CD4-positive, alpha-beta memory T cell (primary cell): Measurements from ENCODE around the gene C2CD2. TPM values are rescaled to one million over a fixed set of nuclear protein-coding genes. Genes with fewer than 3 reads are reported as not detected.

Source experiments
- CTCF ChIA-PET: fragments of 350-600 bp; sonication (Branson Sonifier 250); formaldehyde crosslinking; loops from one replicate; lab custom pipeline; 2021; ENCODE audit warnings: inconsistent platforms; ENCODE audit not compliant: partially characterized antibody; lab: Charles Lee
- POLR2A ChIA-PET: fragments of 350-600 bp; sonication (Branson Sonifier 250); formaldehyde crosslinking; loops from one replicate; lab custom pipeline; 2021; ENCODE audit not compliant: partially characterized antibody; lab: Charles Lee
- DNase-seq, 5 donors: peaks; one replicate each; pipeline versions ENCODE4 v3.0.0 to v3.0.0-alpha.2; 2020 to 2022; ENCODE audit warnings: mixed read lengths in 1 of 5
- H3K27ac ChIP-seq: one replicate; pipeline ENCODE4 v1.7.0; 2013; ENCODE audit warnings: low read depth, low read length
- H3K27me3 ChIP-seq: 2 replicates; pipeline ENCODE4 v1.7.0; 2013; ENCODE audit warnings: mild to moderate bottlenecking, low read length, moderate library complexity; ENCODE audit not compliant: insufficient read depth
- H3K36me3 ChIP-seq: 2 replicates; pipeline ENCODE4 v1.7.0; 2013; ENCODE audit warnings: mild to moderate bottlenecking, low read length, moderate library complexity; ENCODE audit not compliant: insufficient read depth
- H3K4me1 ChIP-seq: 2 replicates; pipeline ENCODE4 v1.7.0; 2013; ENCODE audit warnings: mild to moderate bottlenecking, low read length, moderate library complexity; ENCODE audit not compliant: insufficient read depth
- H3K4me3 ChIP-seq, 2 donors: one replicate each; pipeline ENCODE4 v1.7.0; 2013; ENCODE audit warnings: low read length in 2 of 2, mild to moderate bottlenecking in 1 of 2
- H3K9me3 ChIP-seq, 2 donors: one replicate each; pipeline ENCODE4 v1.7.0; 2013; ENCODE audit warnings: low read length in 2 of 2, control low read depth in 1 of 2; ENCODE audit not compliant: control insufficient read depth in 1 of 2
- H3K27ac Mint-ChIP-seq, 7 donors: one replicate each; pipeline ENCODE4 v1.8.0; 2020 to 2021; ENCODE audit warnings: mixed read lengths in 7 of 7, mild to moderate bottlenecking in 6 of 7, inconsistent platforms in 3 of 7, moderate library complexity in 3 of 7
- H3K27me3 Mint-ChIP-seq, 2 donors: one replicate each; pipeline ENCODE4 v1.8.0; 2020 to 2021; ENCODE audit warnings: mixed read lengths in 2 of 2
- H3K36me3 Mint-ChIP-seq, 2 donors: one replicate each; pipeline ENCODE4 v1.8.0; 2020 to 2021; ENCODE audit warnings: mixed read lengths in 2 of 2, inconsistent platforms in 1 of 2, mild to moderate bottlenecking in 1 of 2
- H3K4me1 Mint-ChIP-seq, 4 donors: one replicate each; pipeline ENCODE4 v1.8.0; 2020 to 2021; ENCODE audit warnings: mixed read lengths in 4 of 4, mild to moderate bottlenecking in 1 of 4
- H3K4me3 Mint-ChIP-seq, 8 donors: one replicate each; pipeline ENCODE4 v1.8.0; 2020 to 2021; ENCODE audit warnings: mixed read lengths in 8 of 8, mild to moderate bottlenecking in 7 of 8, moderate library complexity in 6 of 8, inconsistent platforms in 3 of 8
- H3K9me3 Mint-ChIP-seq, 8 donors: one replicate each; pipeline ENCODE4 v1.8.0; 2020 to 2021; ENCODE audit warnings: mixed read lengths in 8 of 8, mild to moderate bottlenecking in 5 of 8, inconsistent platforms in 3 of 8, moderate library complexity in 1 of 8
- intact Hi-C: fragments of 100-400 bp; cut with micrococcal nuclease; formaldehyde crosslinking; loops from one replicate; pipeline ENCODE4 v1.15.1; 2023
- polyA plus RNA-seq, 2 donors: library from polyadenylated mRNA; unstranded; fragments of 300-500 nt; fragmentation: Illumina TruSeq; gene quantifications; one replicate each; pipeline ENCODE4 v1.2.3, GENCODE V29; 2021
- total RNA-seq, 2 experiments: library from RNA; stranded (reverse); gene quantifications; one replicate each; pipeline ENCODE4 v1.2.3, GENCODE V29; 2021

The C2CD2 gene
- total and polyA plus RNA-seq, 4 experiments from 2014 or later: 1.9 to 11.0 (median 7.0) TPM

GRCh38 chr21:41971891-41972290 is 18.1 kb upstream of the C2CD2 start:
- ChIA-PET POLR2A (no interaction called here), CTCF (interaction anchor here (3.5 kb wide), 1 partner anchor 136 kb away, joined by 22 read pairs; no protein-coding TSS in a partner anchor)
- H3K9me3 ChIP-seq: no peaks in the 10 kb centered on the region
- DNase-seq: no peak
- H3K36me3 ChIP-seq: no peaks in the 10 kb centered on the region
- no peak overlapping the region for H3K27ac Mint-ChIP-seq
- H3K4me1 Mint-ChIP-seq: peaks cover 7 to 25% (median 11%) of the 10 kb centered on the region in 4 donors
- H3K27ac ChIP-seq: no peak overlapping the region
- no peaks in the 10 kb centered on the region for H3K27me3 Mint-ChIP-seq
- intact Hi-C loops: no loop called here
- H3K4me1 ChIP-seq: peaks cover 16% of the 10 kb centered on the region
- no peaks in the 10 kb centered on the region for H3K27me3 ChIP-seq
- H3K9me3 Mint-ChIP-seq: peaks cover 0 to 2% (median 0%) of the 10 kb centered on the region in 8 donors
- H3K36me3 Mint-ChIP-seq: no peaks in the 10 kb centered on the region
- no peak overlapping the region for H3K4me3 Mint-ChIP-seq
- no peak overlapping the region for H3K4me3 ChIP-seq

- ChIA-PET POLR2A (no interaction called here), CTCF (interaction anchor here (0.8 to 1.4 kb wide), 2 partner anchors 11 to 137 kb away, joined by 3 to 5 read pairs; no protein-coding TSS in a partner anchor)
- intact Hi-C loops: no loop called here
These were observed 17.2 kb upstream of the C2CD2 start for GRCh38 chr21:41970751-41971653.

GRCh38 chr21:41970106-41970391 is 16.2 kb upstream of the C2CD2 start:
- H3K27ac Mint-ChIP-seq: no peak overlapping the region
- POLR2A ChIA-PET: no interaction called here
- no peaks in the 10 kb centered on the region for H3K36me3 Mint-ChIP-seq
- H3K27me3 Mint-ChIP-seq: peaks cover 0 to 4% of the 10 kb centered on the region in 2 donors
- Histone ChIP-seq H3K9me3 (no peaks in the 10 kb centered on the region), H3K4me1 (peaks cover 16% of the 10 kb centered on the region), H3K27ac (no peak overlapping the region), H3K36me3 (no peaks in the 10 kb centered on the region), H3K27me3 (no peaks in the 10 kb centered on the region), H3K4me3 (no peak overlapping the region)
- no peak overlapping the region for H3K4me3 Mint-ChIP-seq
- CTCF ChIA-PET: interaction anchor here (1.4 kb wide), 1 partner anchor 138 kb away, joined by 5 read pairs; no protein-coding TSS in a partner anchor
- peaks cover 0 to 2% (median 0%) of the 10 kb centered on the region in 8 donors for H3K9me3 Mint-ChIP-seq
- peaks cover 7 to 24% (median 11%) of the 10 kb centered on the region in 4 donors for H3K4me1 Mint-ChIP-seq
- no peak for DNase-seq
- intact Hi-C loops: no loop called here

More at GRCh38 chr21:41970751-41971653, 17.2 kb upstream of the C2CD2 start:
- Histone ChIP-seq H3K27ac (no peak overlapping the region), H3K4me3 (no peak overlapping the region), H3K27me3 (no peaks in the 10 kb centered on the region), H3K36me3 (no peaks in the 10 kb centered on the region), H3K4me1 (peaks cover 16% of the 10 kb centered on the region), H3K9me3 (no peaks in the 10 kb centered on the region)
- peaks cover 0 to 2% (median 0%) of the 10 kb centered on the region in 8 donors for H3K9me3 Mint-ChIP-seq
- no peaks in the 10 kb centered on the region for H3K27me3 Mint-ChIP-seq
- no peaks in the 10 kb centered on the region for H3K36me3 Mint-ChIP-seq
- peak overlapping the region in 1 of 7 donors; percentile 15 for H3K27ac Mint-ChIP-seq
- no peak for DNase-seq
- peaks cover 7 to 25% (median 11%) of the 10 kb centered on the region in 4 donors for H3K4me1 Mint-ChIP-seq
- H3K4me3 Mint-ChIP-seq: no peak overlapping the region

- H3K4me1 Mint-ChIP-seq: peaks cover 0 to under 1% (median 0%) of the 10 kb centered on the region in 4 donors
- H3K4me1 ChIP-seq: no peaks in the 10 kb centered on the region
- DNase-seq: no peak
- peaks cover 0 to under 1% (median 0%) of the 10 kb centered on the region in 8 donors for H3K9me3 Mint-ChIP-seq
- no peak overlapping the region for H3K27ac ChIP-seq
- H3K36me3 Mint-ChIP-seq: no peaks in the 10 kb centered on the region
- H3K27ac Mint-ChIP-seq: no peak overlapping the region
- peak overlapping the region in 1 of 8 donors; percentile 22 for H3K4me3 Mint-ChIP-seq
- H3K36me3 ChIP-seq: no peaks in the 10 kb centered on the region
- ChIA-PET CTCF (no interaction called here), POLR2A (no interaction called here)
- peaks cover 4 to 6% of the 10 kb centered on the region in 2 donors for H3K27me3 Mint-ChIP-seq
- no peaks in the 10 kb centered on the region for H3K9me3 ChIP-seq
- H3K4me3 ChIP-seq: no peak overlapping the region
- intact Hi-C loops: no loop called here
- no peaks in the 10 kb centered on the region for H3K27me3 ChIP-seq
These were observed 13.9 kb upstream of the C2CD2 start for GRCh38 chr21:41967708-41968107.

GRCh38 chr21:41966872-41967621 is 13.2 kb upstream of the C2CD2 start:
- Histone ChIP-seq H3K36me3 (no peaks in the 10 kb centered on the region), H3K9me3 (no peaks in the 10 kb centered on the region), H3K27ac (no peak overlapping the region), H3K27me3 (no peaks in the 10 kb centered on the region), H3K4me3 (no peak overlapping the region), H3K4me1 (no peaks in the 10 kb centered on the region)
- Mint-ChIP-seq H3K36me3 (no peaks in the 10 kb centered on the region), H3K4me3 (no peak overlapping the region), H3K27me3 (peaks cover 4 to 10% of the 10 kb centered on the region in 2 donors), H3K9me3 (no peaks in the 10 kb centered on the region), H3K4me1 (no peaks in the 10 kb centered on the region), H3K27ac (no peak overlapping the region)
- CTCF ChIA-PET: no interaction called here
- POLR2A ChIA-PET: no interaction called here
- DNase-seq: no peak
- intact Hi-C loops: no loop called here

GRCh38 chr21:41966041-41966833 is 12.4 kb upstream of the C2CD2 start:
- Histone ChIP-seq H3K27ac (no peak overlapping the region), H3K27me3 (no peaks in the 10 kb centered on the region), H3K4me1 (no peaks in the 10 kb centered on the region), H3K4me3 (no peak overlapping the region), H3K9me3 (no peaks in the 10 kb centered on the region), H3K36me3 (no peaks in the 10 kb centered on the region)
- H3K27ac Mint-ChIP-seq: no peak overlapping the region
- CTCF ChIA-PET: no interaction called here
- H3K36me3 Mint-ChIP-seq: no peaks in the 10 kb centered on the region
- peaks cover 7 to 15% of the 10 kb centered on the region in 2 donors for H3K27me3 Mint-ChIP-seq
- intact Hi-C loops: no loop called here
- no peak for DNase-seq
- H3K4me3 Mint-ChIP-seq: no peak overlapping the region
- no peaks in the 10 kb centered on the region for H3K9me3 Mint-ChIP-seq
- POLR2A ChIA-PET: no interaction called here
- peaks cover 0 to 5% (median 2%) of the 10 kb centered on the region in 4 donors for H3K4me1 Mint-ChIP-seq
